GM19023 (cell line): Measurements from ENCODE around the gene HSPA2.
A peak's percentile ranks its signal among the peaks of the same experiment; 100 is the strongest.
"Not testable (repeated sequence)": the region's sequence is repeated elsewhere in the genome, so short reads cannot be mapped to it uniquely, and the experiment has no call there.

Experiments used
- ATAC-seq: cut with Tn5 transposase; IDR thresholded peaks from one replicate; pipeline ENCODE4 v1.9.1; 2021; ENCODE audit warnings: mild to moderate bottlenecking, moderate library complexity; ENCODE audit not compliant: unreplicated experiment

Gene HSPA2

GRCh38 chr14:64513271-64513670 is 27.3 kb upstream of the HSPA2 start:
- ATAC-seq = no peak

GRCh38 chr14:64515053-64515452 is 25.5 kb upstream of the HSPA2 start:
- no peak for ATAC-seq

- ATAC-seq = no peak
Observed at GRCh38 chr14:64516969-64517368, 23.6 kb upstream of the HSPA2 start.

- ATAC-seq = not testable (repeated sequence)
Observed at GRCh38 chr14:64517667-64518066, 22.9 kb upstream of the HSPA2 start.

- ATAC-seq = no peak
Observed at GRCh38 chr14:64518229-64518628, 22.3 kb upstream of the HSPA2 start.

- no peak for ATAC-seq
Observed at GRCh38 chr14:64520699-64521098, 19.8 kb upstream of the HSPA2 start.

- no peak for ATAC-seq
Observed at GRCh38 chr14:64522591-64523355, 17.8 kb upstream of the HSPA2 start.

GRCh38 chr14:64525354-64525753 is 15.2 kb upstream of the HSPA2 start:
- no peak for ATAC-seq

- no peak for ATAC-seq
Observed at GRCh38 chr14:64531567-64531966, 9.0 kb upstream of the HSPA2 start.

- no peak for ATAC-seq
Observed at GRCh38 chr14:64536488-64537245, 3.9 kb upstream of the HSPA2 start.

GRCh38 chr14:64541261-64541971 is 875 bp downstream of the HSPA2 start:
- no peak for ATAC-seq

GRCh38 chr14:64541972-64542835 is 1.7 kb downstream of the HSPA2 start:
- ATAC-seq = no peak

- ATAC-seq = no peak
Observed at GRCh38 chr14:64542836-64543201, 2.3 kb downstream of the HSPA2 start.

GRCh38 chr14:64544607-64545312 is 4.2 kb downstream of the HSPA2 start:
- no peak for ATAC-seq

- no peak for ATAC-seq
Observed at GRCh38 chr14:64549016-64549415, 8.5 kb downstream of the HSPA2 start.

- ATAC-seq = peak; percentile 57
Observed at GRCh38 chr14:64549791-64550620, 9.5 kb downstream of the HSPA2 start, which contains the start of gene PPP1R36. Gene PPP1R36 (plus strand): TSS chr14:64549961. CDS start chr14:64549998, 37 bp downstream.

- no peak for ATAC-seq
Observed at GRCh38 chr14:64550621-64551333, 10.2 kb downstream of the HSPA2 start.

GRCh38 chr14:64554556-64554955 is 14.0 kb downstream of the HSPA2 start:
- ATAC-seq = no peak

- ATAC-seq = no peak
Observed at GRCh38 chr14:64556526-64556925, 16.0 kb downstream of the HSPA2 start.
